ENCODE results near the gene TFB1M.
"Not testable (repeated sequence)": the region's sequence is repeated elsewhere in the genome, so short reads cannot be mapped to it uniquely, and the experiment has no call there.

Gene TFB1M

GRCh38 chr6:155329460-155330132 lies 15.3 kb upstream of the TFB1M start:
- DNase-seq (ENCODE audit: low read depth, low spot score): no peak

- DNase-seq (ENCODE audit: low read depth, low spot score): no peak
These were observed 14.5 kb upstream of the TFB1M start for GRCh38 chr6:155328539-155329459.

- DNase-seq (ENCODE audit: low read depth, low spot score): no peak
These were observed 13.8 kb upstream of the TFB1M start for GRCh38 chr6:155328074-155328538.

GRCh38 chr6:155327326-155328073 lies 13.2 kb upstream of the TFB1M start:
- DNase-seq (ENCODE audit: low read depth, low spot score): peak; percentile 43

- no peak for DNase-seq (ENCODE audit: low read depth, low spot score)
These were observed 11.6 kb upstream of the TFB1M start for GRCh38 chr6:155325700-155326516.

GRCh38 chr6:155324993-155325392 lies 10.7 kb upstream of the TFB1M start:
- no peak for DNase-seq (ENCODE audit: low read depth, low spot score)

- DNase-seq (ENCODE audit: low read depth, low spot score): no peak
These were observed 9.9 kb upstream of the TFB1M start for GRCh38 chr6:155324172-155324571.

- DNase-seq (ENCODE audit: low read depth, low spot score): no peak
These were observed 5.6 kb upstream of the TFB1M start for GRCh38 chr6:155319902-155320301.

GRCh38 chr6:155317186-155317585 lies 2.9 kb upstream of the TFB1M start:
- DNase-seq (ENCODE audit: low read depth, low spot score): no peak

GRCh38 chr6:155316419-155316818 lies 2.1 kb upstream of the TFB1M start:
- no peak for DNase-seq (ENCODE audit: low read depth, low spot score)

GRCh38 chr6:155315516-155315871 lies 1.2 kb upstream of the TFB1M start:
- DNase-seq (ENCODE audit: low read depth, low spot score): no peak

- peak; percentile 46 for DNase-seq (ENCODE audit: low read depth, low spot score)
These were observed 660 bp upstream of the TFB1M start for GRCh38 chr6:155314773-155315515.

- DNase-seq (ENCODE audit: low read depth, low spot score): no peak
These were observed 637 bp downstream of the TFB1M start for GRCh38 chr6:155313602-155314091.

GRCh38 chr6:155312950-155313349 lies 1.3 kb downstream of the TFB1M start:
- not testable (repeated sequence) for DNase-seq (ENCODE audit: low read depth, low spot score)

GRCh38 chr6:155311583-155311982 lies 2.7 kb downstream of the TFB1M start:
- no peak for DNase-seq (ENCODE audit: low read depth, low spot score)

GRCh38 chr6:155311086-155311485 lies 3.2 kb downstream of the TFB1M start:
- DNase-seq (ENCODE audit: low read depth, low spot score): no peak

GRCh38 chr6:155310596-155310995 lies 3.7 kb downstream of the TFB1M start:
- no peak for DNase-seq (ENCODE audit: low read depth, low spot score)

GRCh38 chr6:155309150-155309549 lies 5.1 kb downstream of the TFB1M start:
- DNase-seq (ENCODE audit: low read depth, low spot score): no peak

- DNase-seq (ENCODE audit: low read depth, low spot score): no peak
These were observed 7.3 kb downstream of the TFB1M start for GRCh38 chr6:155306958-155307357.

- DNase-seq (ENCODE audit: low read depth, low spot score): no peak
These were observed 10.9 kb downstream of the TFB1M start for GRCh38 chr6:155303361-155303870.

Data from smooth muscle cell of the brain vasculature (primary cell).